GM19397 (cell line): ENCODE results near the gene GPI.
"Not testable (repeated sequence)": the region's sequence is repeated elsewhere in the genome, so short reads cannot be mapped to it uniquely, and the experiment has no call there.

Source experiments
- ATAC-seq: cut with Tn5 transposase; IDR thresholded peaks from one replicate; pipeline ENCODE4 v1.9.1; 2021; ENCODE audit warnings: mild to moderate bottlenecking, moderate library complexity; ENCODE audit not compliant: unreplicated experiment

GPI gene

GRCh38 chr19:34364830-34365462 lies at the start of gene GPI:
Gene GPI (plus strand): TSS chr19:34365196. CDS start chr19:34365267, 71 bp downstream.
- peak; percentile 80 for ATAC-seq

- no peak for ATAC-seq
These were observed 48.7 kb upstream of the GPI start for GRCh38 chr19:34316247-34316646.

DNA sequence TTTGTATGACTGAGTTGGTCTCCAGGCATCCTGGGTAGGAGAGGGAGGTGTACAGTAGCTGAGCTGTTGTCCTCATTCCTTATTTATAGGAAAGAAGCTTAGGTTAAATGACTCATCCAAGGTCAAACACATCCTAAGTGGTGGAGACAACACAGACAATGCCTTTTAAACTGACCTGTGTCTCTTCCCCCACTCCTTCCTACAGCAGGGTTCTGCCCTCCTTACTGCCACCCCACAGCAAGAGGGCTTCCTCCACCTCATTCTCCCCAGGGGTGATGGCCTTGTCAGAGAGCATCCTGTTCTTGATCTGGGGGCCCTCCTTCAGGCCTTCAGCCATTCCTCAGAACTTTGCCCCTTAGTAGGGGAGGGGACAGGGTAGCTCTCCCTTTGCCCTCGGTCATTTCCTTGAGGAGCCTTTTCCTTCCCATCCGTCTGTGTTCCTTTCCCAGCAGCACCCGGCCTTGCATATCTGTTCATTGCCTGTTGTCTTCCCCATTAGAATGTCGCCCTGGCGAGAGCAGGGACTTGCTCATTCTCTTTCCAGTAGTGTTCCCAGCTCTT lies 48.2 kb upstream of the GPI start:
- no peak for ATAC-seq

DNA sequence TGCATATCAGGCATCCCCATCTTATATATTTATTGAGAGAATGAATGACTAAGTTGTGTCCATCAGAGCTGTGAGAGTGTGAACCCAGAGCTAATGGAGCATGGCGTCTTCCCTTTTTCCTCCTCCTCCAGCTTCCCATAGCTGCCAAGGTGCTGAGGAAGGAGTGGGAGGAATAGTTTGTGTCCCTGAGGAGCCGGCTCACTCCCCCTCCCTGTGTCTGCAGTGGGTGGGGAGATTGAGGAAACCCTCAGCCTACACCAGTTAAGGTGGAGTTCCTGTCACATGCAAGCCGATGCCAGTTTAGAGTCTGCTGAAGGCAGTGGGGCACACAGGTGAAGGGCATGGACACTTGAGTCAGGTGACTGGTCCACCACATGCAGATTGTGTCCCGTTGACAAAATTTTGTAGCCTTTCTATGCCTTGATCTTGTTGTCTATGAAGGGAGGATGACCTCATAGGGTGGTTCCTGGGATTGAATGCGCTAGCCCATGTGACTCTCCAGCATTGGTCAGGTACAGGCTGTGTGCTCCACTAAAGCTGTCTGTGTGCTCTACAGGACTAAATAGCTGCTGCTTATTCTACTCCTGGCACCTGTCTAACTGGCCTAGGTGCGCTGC lies 47.6 kb upstream of the GPI start:
- ATAC-seq: no peak

DNA sequence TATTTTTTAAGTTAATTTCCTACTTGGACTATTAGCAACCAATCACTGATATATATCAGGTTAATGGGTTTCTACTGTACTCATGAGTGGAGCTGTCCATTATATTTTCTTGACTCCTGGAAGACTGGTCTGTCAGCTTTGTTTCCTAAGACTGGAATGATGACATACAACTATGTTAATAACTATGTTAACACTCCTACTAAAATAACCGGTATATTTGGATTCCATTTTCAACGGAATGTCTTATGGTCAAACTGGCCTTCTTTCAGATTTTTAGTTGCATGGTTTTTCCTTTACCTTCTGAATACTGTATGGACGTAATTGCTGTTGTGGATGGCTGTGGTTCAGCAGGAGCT lies 45.8 kb upstream of the GPI start:
- no peak for ATAC-seq

GRCh38 chr19:34319785-34320184 lies 45.2 kb upstream of the GPI start:
- ATAC-seq: no peak

DNA sequence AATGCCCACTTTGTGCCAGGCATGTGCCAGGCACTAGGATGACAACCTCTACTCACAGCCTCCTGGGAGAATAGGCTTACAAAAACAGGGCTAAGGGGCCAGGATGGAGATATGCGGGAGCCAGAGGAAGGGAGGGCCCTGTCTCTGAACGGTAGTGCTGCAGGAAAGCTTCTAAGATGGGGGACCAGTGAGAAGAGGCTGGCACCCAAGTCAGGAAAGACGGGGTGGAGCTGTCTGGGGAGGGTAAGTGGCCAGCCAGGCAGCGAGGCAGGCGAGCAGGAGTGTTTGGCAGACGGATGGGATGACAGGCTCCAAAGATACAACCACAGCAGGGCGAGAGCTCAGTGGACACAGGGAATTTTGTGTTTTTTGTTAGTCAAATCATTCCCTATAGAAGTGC lies 44.7 kb upstream of the GPI start:
- ATAC-seq: no peak

DNA sequence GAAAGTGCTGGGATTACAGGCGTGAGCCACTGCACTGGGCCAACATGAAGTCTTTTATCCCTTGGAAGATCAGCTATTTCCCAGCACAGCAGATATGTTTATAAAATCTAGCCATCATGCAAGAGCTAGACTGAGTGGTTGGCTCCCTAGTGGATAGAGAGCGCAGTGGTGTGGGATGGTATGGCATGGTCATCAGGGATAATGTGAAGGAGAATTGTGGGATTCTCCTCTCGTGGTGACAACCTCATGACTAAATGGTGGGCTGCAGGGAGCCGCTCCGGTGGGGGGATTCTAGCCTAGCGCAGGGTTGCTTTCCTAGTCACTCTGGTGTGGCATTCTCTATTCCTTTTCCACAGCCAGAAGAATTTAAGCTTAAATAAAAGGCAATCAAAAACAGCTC lies 43.3 kb upstream of the GPI start:
- ATAC-seq: no peak

DNA sequence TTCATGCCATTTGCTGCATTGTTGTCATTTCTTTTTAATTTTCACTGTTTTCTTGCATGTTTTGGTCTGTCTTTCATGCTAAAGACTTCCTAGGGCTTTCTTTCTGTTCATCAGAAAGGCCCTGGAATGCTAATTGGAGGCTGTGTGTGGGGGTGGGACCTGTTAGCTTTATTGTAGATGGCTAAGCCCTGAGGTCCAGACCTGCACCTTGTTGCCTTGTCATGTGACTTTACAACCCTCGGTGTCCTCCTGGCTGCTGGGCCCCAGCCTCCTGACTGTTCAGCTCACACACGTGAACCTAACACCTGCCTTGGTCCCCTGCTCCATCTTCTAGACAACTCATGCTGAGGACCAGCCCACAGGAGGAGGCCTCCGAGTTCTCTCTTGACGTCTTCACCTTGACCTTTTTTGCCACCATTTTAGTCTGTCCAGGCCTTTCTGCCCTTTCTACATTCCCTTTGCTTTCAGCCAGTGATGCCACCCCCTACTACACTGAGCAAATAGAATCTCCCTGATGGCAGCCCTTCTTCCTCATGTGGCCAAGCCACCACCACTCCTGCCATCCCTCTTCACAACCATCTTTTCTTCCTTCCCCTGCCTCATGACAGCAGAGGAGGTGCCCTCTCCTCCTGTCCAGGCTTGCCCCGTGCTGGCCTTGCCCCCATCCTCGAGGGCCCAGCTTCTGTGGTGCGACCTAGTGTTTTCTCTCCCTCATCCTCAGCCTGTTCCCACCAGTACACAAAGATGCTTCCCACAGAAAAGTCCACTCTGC lies 41.4 kb upstream of the GPI start:
- no peak for ATAC-seq

DNA sequence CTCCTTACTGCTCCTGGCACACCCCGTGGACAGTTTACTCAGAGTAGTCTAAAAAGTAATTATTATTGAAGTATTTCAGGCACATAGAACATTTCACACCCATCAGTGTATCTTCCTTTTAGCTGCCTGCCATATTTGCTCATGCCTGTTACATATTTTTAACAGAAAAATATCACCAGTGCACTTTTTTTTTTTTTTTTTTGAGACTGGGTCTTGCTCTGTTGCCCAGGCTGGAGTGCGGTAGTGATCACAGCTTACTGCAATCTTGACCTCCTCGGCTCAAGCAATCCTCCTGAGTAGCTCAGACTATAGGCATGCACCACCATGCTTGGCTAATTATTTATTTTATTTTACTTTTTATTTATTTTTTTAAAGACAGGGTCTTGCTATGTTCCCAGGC lies 40.7 kb upstream of the GPI start:
- no peak for ATAC-seq

DNA sequence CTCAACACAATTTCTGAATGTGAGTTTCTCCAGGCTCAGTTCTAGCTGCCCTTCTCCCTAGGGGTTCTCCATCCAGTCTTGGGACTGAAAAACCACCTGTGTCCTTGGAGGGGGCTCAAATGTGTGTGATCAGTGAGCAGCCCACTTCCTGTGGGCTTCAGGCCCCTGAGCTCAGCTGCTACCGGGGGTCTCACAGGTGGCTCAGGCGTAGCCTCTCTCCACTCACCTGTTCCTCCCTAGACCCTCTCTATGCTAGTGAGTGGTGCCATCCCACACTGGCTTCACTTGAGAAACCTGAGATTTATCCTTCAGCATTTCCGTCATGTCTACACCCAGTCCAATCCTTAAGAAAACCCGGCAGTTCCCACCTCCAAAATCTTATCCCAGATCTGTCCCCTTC lies 39.8 kb upstream of the GPI start:
- ATAC-seq: no peak

- ATAC-seq: no peak
These were observed 38.8 kb upstream of the GPI start for GRCh38 chr19:34325981-34326787.

DNA sequence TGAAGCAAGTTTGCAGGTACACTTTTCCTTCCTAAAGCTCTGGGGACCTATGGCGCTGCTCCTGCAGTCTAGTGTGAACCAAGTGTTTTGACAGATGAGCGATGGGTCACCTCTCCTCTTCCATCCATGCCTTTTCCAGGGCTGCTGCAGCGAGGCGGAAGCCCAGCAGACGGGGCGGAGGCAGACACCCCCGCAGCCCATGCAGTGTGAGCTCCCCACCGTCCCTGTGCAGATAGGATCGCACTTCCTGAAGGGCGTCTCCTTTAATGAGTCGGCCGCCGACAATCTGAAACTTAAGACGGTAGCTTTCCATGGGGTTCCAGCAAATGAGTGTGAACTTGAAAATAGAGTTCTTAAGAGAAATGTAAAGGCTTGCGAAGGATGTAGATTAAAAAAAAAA lies 37.1 kb upstream of the GPI start:
- no peak for ATAC-seq

DNA sequence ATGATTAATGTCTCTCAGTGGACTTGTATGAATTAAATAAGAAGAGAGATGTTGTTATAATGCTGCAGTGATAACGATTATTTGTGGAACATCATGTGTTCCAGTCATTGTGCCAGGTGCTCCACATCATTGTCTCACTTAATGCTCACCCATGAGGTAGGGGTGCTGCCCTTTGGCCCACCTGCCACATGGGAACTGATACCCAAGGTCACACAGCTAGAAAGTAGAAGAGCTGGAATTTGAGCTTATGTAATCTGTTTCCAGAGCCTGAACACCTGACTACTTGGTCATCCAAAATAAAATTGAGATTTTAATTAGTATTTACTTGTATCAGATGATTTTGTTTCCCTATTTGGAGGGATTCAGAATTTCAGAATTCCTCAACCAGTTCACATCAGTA lies 36.0 kb upstream of the GPI start:
- no peak for ATAC-seq

DNA sequence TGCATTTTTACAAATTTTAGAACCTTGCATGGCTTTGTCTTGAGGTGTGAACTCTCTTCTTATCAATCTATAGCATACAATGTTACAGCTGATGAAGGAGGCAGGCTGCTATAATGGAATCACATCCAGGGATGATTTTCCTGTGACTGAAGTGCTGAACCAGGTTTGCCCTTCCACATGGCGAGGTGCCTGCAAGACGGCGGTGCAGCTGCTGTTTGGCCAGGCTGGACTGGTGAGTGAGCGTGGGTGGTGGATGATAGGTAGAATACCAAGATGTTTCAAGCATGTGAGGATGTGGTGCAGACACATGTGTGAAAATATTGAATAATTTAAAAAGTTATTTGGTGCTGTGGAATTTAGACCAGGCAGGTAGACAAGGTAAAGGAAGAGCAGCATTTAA lies 34.9 kb upstream of the GPI start:
- no peak for ATAC-seq

DNA sequence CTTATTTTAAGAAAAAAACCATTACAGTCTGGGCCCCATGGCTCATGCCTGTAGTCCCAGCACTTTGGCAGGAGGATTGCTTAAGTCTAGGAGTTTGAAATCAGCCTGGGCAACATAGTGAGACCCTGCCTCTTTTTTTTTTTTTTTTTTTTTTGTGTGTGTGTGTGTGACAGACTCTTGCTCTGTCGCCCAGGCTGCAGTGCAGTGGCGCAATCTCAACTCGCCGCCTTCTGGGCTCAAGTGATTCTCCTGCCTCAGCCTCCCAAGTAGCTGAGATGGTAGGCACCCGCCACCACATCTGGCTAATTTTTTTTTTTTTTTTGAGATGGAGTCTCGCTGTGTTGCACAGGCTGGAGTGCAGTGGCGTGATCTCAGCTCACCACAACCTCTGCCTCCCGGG lies 34.4 kb upstream of the GPI start:
- ATAC-seq: not testable (repeated sequence)

GRCh38 chr19:34331596-34331995 lies 33.4 kb upstream of the GPI start:
- ATAC-seq: not testable (repeated sequence)

- no peak for ATAC-seq
These were observed 32.8 kb upstream of the GPI start for GRCh38 chr19:34332027-34332760.

DNA sequence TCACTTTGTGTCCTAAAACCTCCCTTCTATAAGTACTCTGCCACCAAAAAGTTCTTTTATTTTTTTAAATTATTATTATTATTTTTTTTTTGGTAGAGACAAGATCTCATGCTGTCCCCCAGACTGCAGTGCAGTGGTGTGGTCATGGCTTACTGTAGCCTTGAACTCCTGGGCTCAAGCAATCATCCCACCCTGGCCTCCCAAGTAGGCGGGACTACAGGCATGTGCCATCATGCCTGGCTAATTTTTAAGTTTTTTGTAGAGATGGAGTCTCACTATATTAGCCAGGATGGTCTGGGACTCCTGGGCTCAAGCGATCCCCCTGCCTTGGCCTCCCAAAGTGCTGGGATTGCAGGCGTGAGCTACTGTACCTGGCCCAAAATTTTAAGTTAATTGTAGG lies 29.1 kb upstream of the GPI start:
- no peak for ATAC-seq

- ATAC-seq: no peak
These were observed 28.2 kb upstream of the GPI start for GRCh38 chr19:34336781-34337271.
